Thyroid gland (tissue), 4 donors: ENCODE measurements around the gene CPOX. TPM values are rescaled to one million over a fixed set of nuclear protein-coding genes. Genes with fewer than 3 reads are reported as not detected.

ENCODE experiments used
- DNase-seq, 2 donors: peaks; one replicate each; pipeline ENCODE4 v3.0.0-alpha.2; 2019
- H3K27ac ChIP-seq, 3 donors: fragments of 200-600 bp; sonication (generic); 1 replicate in 2 of 3; 2 replicates in 1 of 3; pipeline ENCODE4 v1.5.1; 2016 to 2019; ENCODE audit warnings: mild to moderate bottlenecking in 1 of 3, moderate library complexity in 1 of 3
- H3K27me3 ChIP-seq: fragments of 200-600 bp; sonication (generic); one replicate; pipeline ENCODE4 v1.5.1; 2019
- H3K36me3 ChIP-seq, 2 donors: fragments of 200-600 bp; sonication (generic); one replicate each; pipeline ENCODE4 v1.5.1; 2016 to 2019
- H3K4me1 ChIP-seq, 2 donors: fragments of 200-600 bp; sonication (generic); one replicate each; pipeline ENCODE4 v1.5.1; 2017 to 2019
- H3K4me3 ChIP-seq, 3 donors: fragments of 200-600 bp; sonication (generic); replicated peaks in 1 of 3; 1 replicate in 2 of 3; 2 replicates in 1 of 3; pipeline ENCODE4 v1.5.1; 2016; ENCODE audit warnings: mild to moderate bottlenecking in 1 of 3
- H3K9me3 ChIP-seq: fragments of 200-600 bp; sonication (generic); one replicate; pipeline ENCODE4 v1.5.1; 2017
- POLR2A ChIP-seq, 2 donors: fragments of 450-650 bp; IDR thresholded peaks; one replicate each; pipeline ENCODE4 v1.6.1; 2017; ENCODE audit warnings: antibody characterized with exemption in 2 of 2, mild to moderate bottlenecking in 2 of 2, moderate library complexity in 1 of 2
- WGBS, 2 donors: methylation state at CpG; one replicate each; pipeline ENCODE4 v1.1.5; 2017; 5-methylcytosine and 5-hydroxymethylcytosine counted together
- intact Hi-C: fragments of 100-400 bp; cut with DNase I; formaldehyde crosslinking; loops from one replicate; pipeline ENCODE4 v1.15.1; 2023
- total RNA-seq, 4 donors: library from RNA; depleted of rRNA; stranded (reverse); fragments of >200 nt; gene quantifications; one replicate each; pipeline ENCODE4 v1.2.3, GENCODE V29; 2016
- TF ChIP-seq, protein P1 (sequence below), 6 experiments: fragments of 200-600 bp in 3 of 6; fragments of 450-650 bp in 3 of 6; sonication (generic) in 3 of 6; IDR thresholded peaks; one replicate each; pipeline ENCODE4 v1.5.1; 2016 to 2019; ENCODE audit warnings: antibody characterized with exemption in 6 of 6, mild to moderate bottlenecking in 2 of 6, inconsistent platforms in 1 of 6, moderate library complexity in 1 of 6

CPOX gene
- total RNA-seq, 4 donors from 2014 or later: 14.8 to 27.9 (median 26.3) TPM

DNA sequence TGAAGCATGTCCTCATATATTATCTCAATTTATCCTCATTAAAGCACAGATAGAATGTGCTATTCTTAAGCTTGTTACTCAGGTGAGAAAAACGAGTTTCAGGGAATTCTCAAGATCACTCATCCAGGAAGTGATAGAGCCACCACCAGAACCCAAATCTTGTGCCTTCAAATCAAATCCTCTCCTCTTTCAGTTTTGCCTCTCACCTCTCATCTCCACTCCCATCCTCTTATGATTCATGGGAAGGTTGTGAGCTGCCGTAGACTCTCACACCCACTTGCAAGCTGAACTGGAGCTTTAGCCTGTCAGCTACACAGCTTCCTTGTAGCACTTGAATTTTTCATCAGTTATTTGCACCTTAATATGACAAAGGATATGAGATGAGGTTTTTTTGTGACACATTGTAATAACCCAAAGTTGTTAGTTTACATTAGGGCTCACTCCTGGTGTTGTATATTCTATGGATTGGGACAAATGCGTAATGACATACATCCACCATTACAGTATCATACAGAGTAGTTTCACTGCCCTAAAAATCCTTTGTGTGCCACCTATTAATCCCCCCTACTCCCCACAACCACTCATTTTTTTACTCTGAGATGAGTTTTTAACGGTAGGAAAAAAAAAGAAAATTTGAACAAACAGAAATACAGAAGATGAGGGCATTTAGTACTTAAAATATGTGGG, 35.9 kb downstream of the CPOX start:
- Histone ChIP-seq H3K36me3 (no peaks in the 10 kb centered on the region), H3K4me1 (no peaks in the 10 kb centered on the region), H3K9me3 (no peaks in the 10 kb centered on the region), H3K4me3 (no peak overlapping the region), H3K27me3 (no peaks in the 10 kb centered on the region), H3K27ac (no peak overlapping the region)
- intact Hi-C loops: no loop called here
- no peak for TF ChIP-seq POLR2A (IDR thresholded peaks at IDR 0.05)
- TF ChIP-seq, protein P1, sequence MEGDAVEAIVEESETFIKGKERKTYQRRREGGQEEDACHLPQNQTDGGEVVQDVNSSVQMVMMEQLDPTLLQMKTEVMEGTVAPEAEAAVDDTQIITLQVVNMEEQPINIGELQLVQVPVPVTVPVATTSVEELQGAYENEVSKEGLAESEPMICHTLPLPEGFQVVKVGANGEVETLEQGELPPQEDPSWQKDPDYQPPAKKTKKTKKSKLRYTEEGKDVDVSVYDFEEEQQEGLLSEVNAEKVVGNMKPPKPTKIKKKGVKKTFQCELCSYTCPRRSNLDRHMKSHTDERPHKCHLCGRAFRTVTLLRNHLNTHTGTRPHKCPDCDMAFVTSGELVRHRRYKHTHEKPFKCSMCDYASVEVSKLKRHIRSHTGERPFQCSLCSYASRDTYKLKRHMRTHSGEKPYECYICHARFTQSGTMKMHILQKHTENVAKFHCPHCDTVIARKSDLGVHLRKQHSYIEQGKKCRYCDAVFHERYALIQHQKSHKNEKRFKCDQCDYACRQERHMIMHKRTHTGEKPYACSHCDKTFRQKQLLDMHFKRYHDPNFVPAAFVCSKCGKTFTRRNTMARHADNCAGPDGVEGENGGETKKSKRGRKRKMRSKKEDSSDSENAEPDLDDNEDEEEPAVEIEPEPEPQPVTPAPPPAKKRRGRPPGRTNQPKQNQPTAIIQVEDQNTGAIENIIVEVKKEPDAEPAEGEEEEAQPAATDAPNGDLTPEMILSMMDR (IDR thresholded peaks at IDR 0.05): no peak
- DNase-seq: no peak
- 64 to 74% methylated on average over 4 of the region's 4 CpGs for WGBS, 2 donors

DNA sequence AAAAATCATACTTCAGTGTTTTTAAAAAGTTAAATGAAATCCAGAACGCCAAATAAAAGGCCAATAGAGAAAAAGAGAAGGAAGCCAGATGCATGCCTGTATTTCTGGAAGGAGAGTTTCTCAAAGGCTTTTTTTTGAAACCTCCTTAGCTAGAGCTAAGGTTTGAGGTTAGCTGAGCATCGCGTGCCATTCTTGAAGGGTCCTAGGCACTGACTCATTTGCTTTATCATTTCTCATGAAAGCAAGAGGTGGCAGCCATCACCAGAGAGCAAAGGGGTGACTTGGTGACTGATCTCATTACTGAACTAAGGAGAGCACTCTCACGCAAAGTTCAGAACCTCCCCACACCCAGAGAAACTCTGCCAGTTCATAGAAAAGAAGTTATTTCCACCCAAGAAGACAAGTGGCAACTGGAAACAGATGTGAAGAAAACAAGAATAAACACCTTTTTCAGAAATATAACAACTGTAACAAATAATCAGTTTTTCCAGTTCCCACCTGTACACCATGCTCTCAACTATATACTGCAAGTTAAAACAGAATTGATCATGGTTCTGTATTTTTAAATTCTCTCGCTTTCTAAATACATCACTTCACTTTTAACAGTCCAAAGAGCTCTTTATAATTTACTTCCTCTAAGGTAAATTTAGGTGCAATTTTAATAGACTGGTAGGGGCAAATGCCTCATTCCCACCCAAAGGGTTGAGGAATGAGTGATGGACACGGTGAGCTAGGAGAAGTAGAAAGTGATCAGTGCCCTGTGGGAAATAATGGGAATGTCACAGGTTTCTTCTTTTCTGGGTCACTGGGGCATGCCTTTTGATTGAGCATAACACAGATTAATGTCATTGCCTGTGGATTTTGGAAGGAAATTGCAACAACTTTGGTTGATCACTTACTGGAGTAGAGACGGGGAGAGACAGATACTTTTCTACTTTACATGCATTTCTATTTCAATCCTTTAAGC, 37.0 kb downstream of the CPOX start:
- Histone ChIP-seq H3K4me1 (no peaks in the 10 kb centered on the region), H3K27me3 (no peaks in the 10 kb centered on the region), H3K4me3 (no peak overlapping the region), H3K36me3 (no peaks in the 10 kb centered on the region), H3K9me3 (no peaks in the 10 kb centered on the region), H3K27ac (no peak overlapping the region)
- 73 to 82% methylated on average over 7 of the region's 7 CpGs for WGBS, 2 donors
- intact Hi-C loops: no loop called here
- TF ChIP-seq, protein P1 (IDR thresholded peaks at IDR 0.05): no peak
- TF ChIP-seq POLR2A (IDR thresholded peaks at IDR 0.05): no peak
- no peak for DNase-seq

DNA sequence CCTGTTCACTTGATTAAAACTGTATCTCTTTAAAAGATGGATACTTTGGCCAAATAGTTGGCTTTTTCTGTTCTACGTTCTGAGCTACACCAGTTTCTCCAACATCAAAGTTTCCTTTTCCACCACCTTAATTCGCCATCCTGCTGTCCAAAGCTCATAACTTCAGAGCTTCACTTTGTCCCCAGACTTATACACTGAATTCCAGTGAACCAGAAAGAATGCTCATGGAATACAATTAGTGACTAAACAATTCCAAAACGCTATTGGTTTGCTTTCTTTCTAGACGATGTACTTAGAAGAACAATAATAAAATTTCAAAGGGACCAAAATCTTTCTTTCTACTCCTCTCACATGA, 38.4 kb downstream of the CPOX start:
- 63 to 66% methylated on average over 4 of the region's 4 CpGs for WGBS, 2 donors
- DNase-seq: no peak
- Histone ChIP-seq H3K4me3 (no peak overlapping the region), H3K9me3 (no peaks in the 10 kb centered on the region), H3K27me3 (no peaks in the 10 kb centered on the region), H3K27ac (no peak overlapping the region), H3K4me1 (no peaks in the 10 kb centered on the region), H3K36me3 (no peaks in the 10 kb centered on the region)
- intact Hi-C loops: no loop called here
- no peak for TF ChIP-seq POLR2A (IDR thresholded peaks at IDR 0.05)
- TF ChIP-seq, protein P1 (IDR thresholded peaks at IDR 0.05): no peak

DNA sequence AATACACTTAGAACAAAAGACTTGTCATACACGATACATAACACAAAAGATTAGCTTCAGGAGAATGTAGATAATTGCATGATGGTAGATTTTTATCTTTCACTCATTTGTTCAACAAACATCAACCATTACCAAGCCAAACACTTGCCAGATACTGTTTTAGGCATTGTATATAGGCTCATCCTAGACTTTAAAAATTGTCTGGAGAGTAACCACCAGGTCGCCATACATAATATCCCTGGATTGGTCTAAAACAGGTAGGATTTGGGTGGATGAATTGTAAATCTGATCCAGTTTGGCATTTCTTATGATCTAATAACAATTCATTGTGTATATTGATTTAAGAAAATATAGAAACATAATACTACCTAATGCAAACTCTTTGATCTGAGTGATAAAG, 38.8 kb downstream of the CPOX start:
- DNase-seq: no peak
- 85 to 87% methylated on average over 2 of the region's 2 CpGs for WGBS, 2 donors
- no peaks in the 10 kb centered on the region for H3K27me3 ChIP-seq
- H3K36me3 ChIP-seq: no peaks in the 10 kb centered on the region
- no peaks in the 10 kb centered on the region for H3K4me1 ChIP-seq
- TF ChIP-seq, protein P1 (IDR thresholded peaks at IDR 0.05): no peak
- no peak for TF ChIP-seq POLR2A (IDR thresholded peaks at IDR 0.05)
- H3K27ac ChIP-seq: no peak overlapping the region
- no peaks in the 10 kb centered on the region for H3K9me3 ChIP-seq
- H3K4me3 ChIP-seq: no peak overlapping the region
- intact Hi-C loops: no loop called here

DNA sequence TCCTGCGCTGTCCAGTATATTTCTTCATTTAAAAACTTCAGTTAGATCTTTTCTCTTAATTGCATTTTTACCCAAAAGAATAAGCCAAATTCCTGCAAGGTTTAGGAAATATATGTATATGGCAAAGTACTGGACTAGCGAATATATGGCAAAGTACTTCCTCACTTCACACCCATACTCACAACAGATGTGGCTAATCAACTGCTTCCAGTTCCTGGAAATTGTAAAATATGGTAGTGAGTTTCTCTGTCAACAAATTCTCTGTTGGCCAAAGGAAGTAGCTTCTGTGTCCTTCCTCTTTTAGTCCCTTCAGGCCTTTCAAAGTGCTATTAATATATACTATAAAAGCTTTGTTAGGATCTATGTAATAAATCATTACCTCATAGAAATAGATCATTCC, 39.7 kb downstream of the CPOX start:
- no peak for TF ChIP-seq POLR2A (IDR thresholded peaks at IDR 0.05)
- TF ChIP-seq, protein P1 (IDR thresholded peaks at IDR 0.05): no peak
- 82 to 85% methylated on average over 2 of the region's 2 CpGs for WGBS, 2 donors

More for the DNA sequence above, 39.7 kb downstream of the CPOX start:
- no peaks in the 10 kb centered on the region for H3K9me3 ChIP-seq
- H3K4me3 ChIP-seq: no peak overlapping the region
- intact Hi-C loops: no loop called here
- no peaks in the 10 kb centered on the region for H3K27me3 ChIP-seq
- no peak for DNase-seq
- H3K36me3 ChIP-seq: no peaks in the 10 kb centered on the region
- H3K4me1 ChIP-seq: no peaks in the 10 kb centered on the region
- H3K27ac ChIP-seq: no peak overlapping the region
